Cardiac fibroblast (primary cell): ENCODE data around the gene DYSF.

ENCODE experiments used
- DNase-seq, 2 donors: peaks; one replicate each; pipeline versions ENCODE4 v3.0.0 to v3.0.0-alpha.2; 2010; ENCODE audit warnings: low read depth in 2 of 2
- H3K4me3 ChIP-seq, 2 donors: replicated peaks in 1 of 2; 1 replicate in 1 of 2; 2 replicates in 1 of 2; pipeline ENCODE4 v1.5.1; 2011; ENCODE audit warnings: low read depth in 2 of 2, low read length in 2 of 2, mild to moderate bottlenecking in 2 of 2, moderate library complexity in 1 of 2
- CTCF ChIP-seq: IDR thresholded peaks from one replicate; pipeline ENCODE4 v1.5.1; 2011; ENCODE audit warnings: low read depth, mild to moderate bottlenecking, low read length, inconsistent platforms

The DYSF gene

GRCh38 chr2:71609029-71609428 is 155.7 kb downstream of the DYSF start:
- no peak for DNase-seq
- H3K4me3 ChIP-seq, result no peak overlapping the region
- no peak for TF ChIP-seq CTCF

GRCh38 chr2:71609441-71609840 is 156.1 kb downstream of the DYSF start:
- TF ChIP-seq CTCF, result no peak
- peak; percentile 10 to 34 for DNase-seq
- H3K4me3 ChIP-seq, result no peak overlapping the region

GRCh38 chr2:71609958-71610357 is 156.6 kb downstream of the DYSF start:
- peak; percentile 64 to 67 for DNase-seq
- no peak overlapping the region for H3K4me3 ChIP-seq
- TF ChIP-seq CTCF, result no peak

GRCh38 chr2:71610671-71611070 is 157.3 kb downstream of the DYSF start:
- DNase-seq, result no peak
- TF ChIP-seq CTCF, result no peak
- no peak overlapping the region for H3K4me3 ChIP-seq

GRCh38 chr2:71611247-71611646 is 157.9 kb downstream of the DYSF start:
- no peak overlapping the region for H3K4me3 ChIP-seq
- no peak for DNase-seq
- no peak for TF ChIP-seq CTCF

GRCh38 chr2:71611781-71612527 is 158.6 kb downstream of the DYSF start:
- no peak overlapping the region for H3K4me3 ChIP-seq
- TF ChIP-seq CTCF, result no peak
- DNase-seq, result no peak
